GM12878 (cell line): ENCODE results near the gene MOGAT2. TPM values are rescaled to one million over a fixed set of nuclear protein-coding genes. Genes with fewer than 3 reads are reported as not detected.
A peak's percentile ranks its signal among the peaks of the same experiment; 100 is the strongest.

ENCODE experiments used
- ATAC-seq: fragments of 200-7000 bp; cut with Tn5 transposase; 3 replicates; pipeline ENCODE4 v1.9.1; 2020; ENCODE audit warnings: mild to moderate bottlenecking, moderate library complexity
- BruUV-seq: library from RNA; stranded (reverse); fragments of 400-500 nt; replicated peaks from 2 replicates; lab custom pipeline; 2021; lab: Mats Ljungman, UMichigan
- CTCF ChIA-PET: fragments of 300-600 bp; sonication (Branson Sonifier 250); formaldehyde crosslinking; extraction: SDS; loops from one replicate; lab custom pipeline; 2021; ENCODE audit warnings: inconsistent platforms; lab: Yijun Ruan, JAX
- POLR2A ChIA-PET: fragments of 350-600 bp; formaldehyde crosslinking; extraction: SDS; loops from one replicate; lab custom pipeline; 2021; ENCODE audit warnings: inconsistent platforms; lab: Charles Lee
- RAD21 ChIA-PET: fragments of 300-600 bp; sonication (Branson Sonifier 250); formaldehyde crosslinking; loops from one replicate; lab custom pipeline; 2023; ENCODE audit warnings: antibody characterized with exemption; ENCODE audit not compliant: unreplicated experiment; lab: Charles Lee
- SMC1A ChIA-PET: fragments of 300-600 bp; sonication (Branson Sonifier 250); formaldehyde crosslinking; loops from one replicate; lab custom pipeline; 2023; ENCODE audit not compliant: unreplicated experiment, uncharacterized antibody; lab: Charles Lee
- DNase-seq: peaks from one replicate; pipeline ENCODE4 v3.0.0-alpha.2; 2011; ENCODE audit warnings: low read depth, low spot score
- FAIRE-seq: peaks from 3 replicates; lab custom pipeline; 2011; peaks lifted over from hg19 to GRCh38; lab: Jason Lieb, UNC
- H2AFZ ChIP-seq: 2 replicates; pipeline ENCODE4 v1.6.0; 2011; ENCODE audit warnings: low read depth, low read length, control low read depth; ENCODE audit not compliant: control insufficient read depth
- H3K27ac ChIP-seq: 2 replicates; pipeline ENCODE4 v1.5.1; 2011; ENCODE audit warnings: control low read depth; ENCODE audit not compliant: control insufficient read depth, insufficient read depth
- H3K27me3 ChIP-seq, 2 experiments: replicated peaks in 1 of 2; 2 replicates each; pipeline versions ENCODE4 v1.6.0 to v1.6.1; 2011; ENCODE audit warnings: low read length in 1 of 2; ENCODE audit not compliant: control insufficient read depth in 2 of 2, insufficient read depth in 2 of 2
- H3K36me3 ChIP-seq, 2 experiments: 2 replicates each; pipeline ENCODE4 v1.5.1; 2011; ENCODE audit warnings: low read length in 1 of 2; ENCODE audit not compliant: control insufficient read depth in 2 of 2, insufficient read depth in 2 of 2
- H3K4me1 ChIP-seq: 2 replicates; pipeline ENCODE4 v1.6.1; 2011; ENCODE audit warnings: mild to moderate bottlenecking, low read length, moderate library complexity, mixed read lengths; ENCODE audit not compliant: control insufficient read depth, insufficient read depth
- H3K4me2 ChIP-seq: 2 replicates; pipeline ENCODE4 v1.6.0; 2011; ENCODE audit warnings: control low read depth; ENCODE audit not compliant: control insufficient read depth, insufficient read depth
- H3K4me3 ChIP-seq: fragments of 200-600 bp; sonication (generic); 2 replicates; pipeline ENCODE4 v1.5.1; 2016
- H3K79me2 ChIP-seq: 2 replicates; pipeline ENCODE4 v1.6.0; 2011; ENCODE audit warnings: low read length; ENCODE audit not compliant: control insufficient read depth, insufficient read depth
- H3K9ac ChIP-seq: 2 replicates; pipeline ENCODE4 v1.8.0; 2011; ENCODE audit warnings: low read length, control low read depth, mixed read lengths; ENCODE audit not compliant: control insufficient read depth, insufficient read depth
- H3K9me3 ChIP-seq: replicated peaks from 3 replicates; pipeline ENCODE4 v1.5.1; 2011; ENCODE audit warnings: mild to moderate bottlenecking, low read length; ENCODE audit not compliant: control insufficient read depth, insufficient read depth
- H4K20me1 ChIP-seq: 2 replicates; pipeline ENCODE4 v1.6.0; 2011; ENCODE audit not compliant: control insufficient read depth, insufficient read depth
- ASH2L ChIP-seq: fragments of 300-600, 200-600 bp; sonication (generic); IDR thresholded peaks from 2 replicates; pipeline ENCODE4 v1.6.1; 2017; ENCODE audit warnings: low read depth, mild to moderate bottlenecking, borderline replicate concordance
- CREM ChIP-seq: IDR thresholded peaks from 2 replicates; pipeline ENCODE4 v1.6.1; 2014; ENCODE audit warnings: antibody characterized with exemption, low read depth
- EZH2 ChIP-seq: IDR thresholded peaks from 2 replicates; pipeline ENCODE4 v1.6.1; 2012; ENCODE audit warnings: low read depth, mild to moderate bottlenecking, control low read depth, inconsistent platforms, low read length, borderline replicate concordance; ENCODE audit not compliant: control insufficient read depth
- IKZF1 ChIP-seq: fragments of 450-650 bp; conservative IDR thresholded peaks from 2 replicates; pipeline ENCODE4 v1.6.1; 2017; ENCODE audit warnings: antibody characterized with exemption, mild to moderate bottlenecking
- IKZF2 ChIP-seq, 2 experiments: fragments of 450-650 bp; IDR thresholded peaks; 2 replicates each; pipeline ENCODE4 v1.6.1; 2017; ENCODE audit warnings: mild to moderate bottlenecking in 2 of 2, moderate library complexity in 2 of 2
- NBN ChIP-seq: fragments of 450-650 bp; IDR thresholded peaks from 2 replicates; pipeline ENCODE4 v1.6.1; 2016
- POLR2AphosphoS2 ChIP-seq: IDR thresholded peaks from 2 replicates; pipeline ENCODE4 v1.6.1; 2011; ENCODE audit warnings: low read depth, mild to moderate bottlenecking, low read length, improper control_type of control experiment, moderate library complexity
- POU2F2 ChIP-seq: IDR thresholded peaks from 3 replicates; pipeline ENCODE4 v1.6.1; 2011; ENCODE audit warnings: low read depth, mild to moderate bottlenecking, low read length, borderline replicate concordance
- RUNX3 ChIP-seq: IDR thresholded peaks from 2 replicates; pipeline ENCODE4 v1.6.1; 2012; ENCODE audit warnings: low read length, inconsistent platforms
- YY1 ChIP-seq: IDR thresholded peaks from 2 replicates; pipeline ENCODE4 v1.6.1; 2011; ENCODE audit warnings: low read depth, mild to moderate bottlenecking, low read length
- WGBS: methylation state at CpG from one replicate; pipeline ENCODE4 v1.1.6; 2016; ENCODE audit warnings: low lambda C conversion rate; ENCODE audit not compliant: insufficient replicate concordance, insufficient coverage; ENCODE audit errors: missing lambda C conversion rate; 5-methylcytosine and 5-hydroxymethylcytosine counted together
- in situ Hi-C: fragments of 300-500 bp; cut with MboI; formaldehyde crosslinking; loops from 9 replicates; pipeline ENCODE4 v1.14.3; 2018; ENCODE audit warnings: mixed read lengths
- intact Hi-C: fragments of 100-400 bp; cut with micrococcal nuclease; formaldehyde crosslinking; loops from one replicate; pipeline ENCODE4 v1.14.2; 2022; ENCODE audit not compliant: unreplicated experiment
- polyA plus RNA-seq, 11 experiments: library from polyadenylated mRNA; depleted of rRNA in 4 of 11; unstranded in 6 of 11; stranded (reverse) in 5 of 11; fragments of >200 nt; fragmentation: Nextera tagmentation in 4 of 11; fragmentation: Illumina TruSeq in 1 of 11; extraction: Ambion mirVana in 4 of 11; extraction: Trizol in 1 of 11; gene quantifications; 1 replicate in 1 of 11; 2 replicates in 10 of 11; pipeline versions ENCODE4 v1.2.1 to v1.2.3, GENCODE V29; 2011 to 2016; ENCODE audit warnings: inconsistent platforms in 2 of 11, missing spikeins in 2 of 11, low read depth in 1 of 11
- total RNA-seq, 4 experiments: library from RNA; depleted of rRNA in 3 of 4; stranded (reverse); fragments of >200 nt in 3 of 4; fragmentation: Illumina TruSeq in 1 of 4; extraction: Trizol in 1 of 4; gene quantifications; 2 replicates each; pipeline versions ENCODE4 v1.2.1 to v1.2.3, GENCODE V29; 2013 to 2021
- TF ChIP-seq, protein P1 (sequence below): fragments of 450-650 bp; IDR thresholded peaks from 2 replicates; pipeline ENCODE4 v1.6.1; 2017; ENCODE audit warnings: low read depth, mild to moderate bottlenecking, moderate library complexity

The MOGAT2 gene
- total and polyA plus RNA-seq, 10 of the 15 experiments (the other 5 are each of a cell fraction or from before 2014, with no cell fraction given), result 0.15 to 0.45 (median 0.22) TPM; not detected in 1

DNA sequence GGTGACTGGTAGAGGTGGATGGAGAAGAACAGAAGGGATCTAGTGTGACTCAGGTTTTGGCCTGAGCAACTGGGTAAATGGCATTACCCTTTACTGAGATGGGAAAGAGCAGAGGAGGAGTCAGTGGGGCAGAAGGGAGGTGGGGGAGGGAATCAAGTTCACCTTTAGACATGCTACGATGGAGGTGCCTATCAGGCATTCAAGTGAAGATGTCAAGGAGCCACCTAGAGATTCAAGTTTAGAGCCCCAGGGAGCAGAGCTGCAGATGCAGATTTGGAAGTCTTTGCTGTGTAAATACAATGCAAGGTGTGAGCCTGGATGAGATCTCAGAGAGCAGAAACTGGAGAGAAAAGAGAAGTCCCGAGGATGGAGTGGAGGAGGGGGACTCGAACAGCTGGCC lies 979 bp upstream of the MOGAT2 start:
- ATAC-seq (no peak), FAIRE-seq (no peak), DNase-seq (no peak)
- H2AFZ ChIP-seq, result no peak overlapping the region
- CTCF ChIA-PET, result interaction anchor here (0.7 to 1.0 kb wide), 2 partner anchors 10 to 157 kb away, joined by 3 read pairs; no protein-coding TSS in a partner anchor
- in situ Hi-C loops, result loop anchor here (10.0 kb wide), 1 partner anchor 148 kb away; no protein-coding TSS in a partner anchor
- intact Hi-C loops, result loop anchor here (10.0 kb wide), 1 partner anchor 608 kb away; no protein-coding TSS in a partner anchor
- no peak for TF ChIP-seq POU2F2
- RAD21 ChIA-PET, result no interaction called here
- no peak overlapping the region for H3K4me3 ChIP-seq
- BruUV-seq, result no TSS peak
- peaks cover 11% of the 10 kb centered on the region for H3K4me1 ChIP-seq
- H3K4me2 ChIP-seq, result no peak overlapping the region
- H3K9ac ChIP-seq, result no peak overlapping the region
- SMC1A ChIA-PET, result no interaction called here
- H3K27ac ChIP-seq, result no peak overlapping the region
- H3K79me2 ChIP-seq, result no peaks in the 10 kb centered on the region
- H3K27me3 ChIP-seq, result no peaks in the 10 kb centered on the region
- WGBS, result 45% methylated on average over 3 of the region's 3 CpGs
- no peaks in the 10 kb centered on the region for H3K9me3 ChIP-seq
- H3K36me3 ChIP-seq, result no peaks in the 10 kb centered on the region
- POLR2A ChIA-PET, result no interaction called here
- H4K20me1 ChIP-seq, result no peaks in the 10 kb centered on the region

DNA sequence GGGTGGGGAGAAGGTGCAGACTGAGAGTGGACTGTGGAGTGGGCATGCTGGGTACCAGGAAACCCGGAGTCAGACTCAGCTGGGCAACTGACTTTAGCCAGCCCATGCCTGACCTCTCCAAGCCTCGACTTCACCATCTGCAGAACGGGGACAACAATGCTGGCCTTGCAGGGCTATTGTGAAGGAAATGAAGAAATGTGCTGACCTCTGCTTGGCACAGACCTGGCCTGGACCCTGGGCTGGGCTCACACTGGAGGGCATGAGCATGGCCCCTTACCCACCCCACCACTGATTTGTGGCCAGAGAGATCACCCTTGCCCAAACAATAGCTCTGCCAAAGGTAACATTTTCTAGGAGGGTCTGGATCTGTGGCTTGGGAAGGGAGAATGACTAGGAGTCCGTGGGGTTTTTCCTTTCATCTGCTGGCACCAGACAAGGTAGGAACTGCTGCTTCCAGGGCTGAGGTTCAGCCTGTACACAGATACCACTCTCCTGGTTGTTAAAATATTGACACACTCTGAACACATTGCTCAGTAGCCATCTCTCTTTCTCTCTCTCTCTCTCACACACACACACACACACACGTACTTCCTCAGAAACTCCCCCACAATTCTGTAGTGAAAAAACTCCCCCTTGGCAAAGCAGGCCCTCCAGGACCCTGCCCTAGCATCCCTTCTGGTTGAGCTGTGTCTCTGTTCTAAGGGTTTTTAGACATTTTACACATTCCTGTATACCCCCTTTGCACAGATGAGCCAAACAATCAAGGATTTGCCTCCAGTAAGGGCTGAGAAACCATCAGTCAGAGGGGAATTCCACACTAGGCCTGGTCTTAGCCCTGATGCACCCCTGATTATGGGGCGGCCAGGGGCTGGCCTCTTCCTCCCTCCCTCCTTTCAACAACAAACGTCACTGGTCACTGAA lies 1.0 kb downstream of the MOGAT2 start:
- SMC1A ChIA-PET, result interaction anchor here (0.6 to 0.7 kb wide), 2 partner anchors 10 to 568 kb away, joined by 3 read pairs; partner anchors contain the start of gene SLCO2B1
- no TSS peak for BruUV-seq
- Histone ChIP-seq H3K79me2 (no peaks in the 10 kb centered on the region), H4K20me1 (no peaks in the 10 kb centered on the region), H3K36me3 (no peaks in the 10 kb centered on the region), H3K27ac (no peak overlapping the region), H3K9ac (no peak overlapping the region), H3K4me1 (peaks cover 11% of the 10 kb centered on the region), H2AFZ (peak overlapping the region; percentile 15), H3K4me2 (peak overlapping the region; percentile 22; the same call in 1 of the 2 replicates), H3K4me3 (no peak overlapping the region), H3K9me3 (no peaks in the 10 kb centered on the region), H3K27me3 (no peaks in the 10 kb centered on the region)
- DNase-seq (peak; percentile 26), FAIRE-seq (no peak), ATAC-seq (peak; percentile 76)
- WGBS, result 26% methylated on average over 6 of the region's 7 CpGs
- in situ Hi-C loops (loop anchor here (10.0 kb wide), 1 partner anchor 146 kb away; no protein-coding TSS in a partner anchor), intact Hi-C loops (loop anchor here (10.0 kb wide), 1 partner anchor 606 kb away; no protein-coding TSS in a partner anchor)
- RAD21 ChIA-PET, result interaction anchor here (0.8 to 1.3 kb wide), 3 partner anchors 46 to 434 kb away, joined by 3 to 4 read pairs (median 3); no protein-coding TSS in a partner anchor
- POLR2A ChIA-PET, result no interaction called here
- CTCF ChIA-PET, result interaction anchor here (1.1 to 2.8 kb wide), 4 partner anchors 12 to 55 kb away, joined by 3 to 18 read pairs (median 5); no protein-coding TSS in a partner anchor
- 0 out of 2 replicates have a peak, but pooled peaks have one; percentile 21 for TF ChIP-seq YY1
- TF ChIP-seq EZH2, result no peak
- no peak for TF ChIP-seq ASH2L
- TF ChIP-seq IKZF1, result 0 out of 2 replicates have a peak, but pooled peaks have one; percentile 33
- TF ChIP-seq IKZF2 (IDR thresholded peaks at IDR 0.05), result peak in 1 of 2 experiments; percentile 48; a peak in 1 of 4 replicates
- peak; percentile 59; the same call in 1 of the 2 replicates for TF ChIP-seq NBN
- no peak for TF ChIP-seq CREM
- TF ChIP-seq POLR2AphosphoS2, result no peak
- TF ChIP-seq RUNX3, result peak; percentile 38; the same call in 1 of the 2 replicates
- TF ChIP-seq, protein P1, sequence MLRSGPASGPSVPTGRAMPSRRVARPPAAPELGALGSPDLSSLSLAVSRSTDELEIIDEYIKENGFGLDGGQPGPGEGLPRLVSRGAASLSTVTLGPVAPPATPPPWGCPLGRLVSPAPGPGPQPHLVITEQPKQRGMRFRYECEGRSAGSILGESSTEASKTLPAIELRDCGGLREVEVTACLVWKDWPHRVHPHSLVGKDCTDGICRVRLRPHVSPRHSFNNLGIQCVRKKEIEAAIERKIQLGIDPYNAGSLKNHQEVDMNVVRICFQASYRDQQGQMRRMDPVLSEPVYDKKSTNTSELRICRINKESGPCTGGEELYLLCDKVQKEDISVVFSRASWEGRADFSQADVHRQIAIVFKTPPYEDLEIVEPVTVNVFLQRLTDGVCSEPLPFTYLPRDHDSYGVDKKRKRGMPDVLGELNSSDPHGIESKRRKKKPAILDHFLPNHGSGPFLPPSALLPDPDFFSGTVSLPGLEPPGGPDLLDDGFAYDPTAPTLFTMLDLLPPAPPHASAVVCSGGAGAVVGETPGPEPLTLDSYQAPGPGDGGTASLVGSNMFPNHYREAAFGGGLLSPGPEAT, result peak; percentile 76
